Breast epithelium (tissue), 4 donors: ENCODE results near the gene ETNPPL. TPM values are rescaled to one million over a fixed set of nuclear protein-coding genes. Genes with fewer than 3 reads are reported as not detected.

Experiments used
- DNase-seq, 2 donors: peaks; one replicate each; pipeline ENCODE4 v3.0.0-alpha.2; 2019; ENCODE audit warnings: low spot score in 2 of 2
- H3K27ac ChIP-seq, 2 donors: fragments of 200-600 bp; sonication (generic) in 1 of 2; one replicate each; pipeline ENCODE4 v1.5.1; 2016 to 2019; ENCODE audit warnings: mild to moderate bottlenecking in 1 of 2
- H3K27me3 ChIP-seq, 2 donors: fragments of 200-600 bp; sonication (generic) in 1 of 2; one replicate each; pipeline versions ENCODE4 v1.5.1 to v1.6.0; 2017 to 2019; ENCODE audit warnings: control low read depth in 1 of 2, mild to moderate bottlenecking in 1 of 2
- H3K36me3 ChIP-seq: fragments of 200-600 bp; one replicate; pipeline ENCODE4 v1.5.1; 2019
- H3K4me1 ChIP-seq, 2 donors: fragments of 200-600 bp; sonication (generic); one replicate each; pipeline ENCODE4 v1.5.1; 2016 to 2019; ENCODE audit warnings: control low read depth in 1 of 2
- H3K4me3 ChIP-seq, 3 donors: fragments of 200-600 bp; sonication (generic); 1 replicate in 2 of 3; 2 replicates in 1 of 3; pipeline ENCODE4 v1.5.1; 2016 to 2019; ENCODE audit warnings: mild to moderate bottlenecking in 3 of 3, moderate library complexity in 2 of 3
- H3K9me3 ChIP-seq, 2 donors: fragments of 200-600 bp; sonication (generic) in 1 of 2; one replicate each; pipeline ENCODE4 v1.5.1; 2016 to 2019; ENCODE audit warnings: control low read depth in 1 of 2
- CTCF ChIP-seq, 3 donors: fragments of 450-650 bp; IDR thresholded peaks; one replicate each; pipeline ENCODE4 v1.5.1; 2016 to 2017; ENCODE audit warnings: antibody characterized with exemption in 3 of 3, mild to moderate bottlenecking in 3 of 3, moderate library complexity in 3 of 3
- POLR2A ChIP-seq: fragments of 450-650 bp; IDR thresholded peaks from one replicate; pipeline ENCODE4 v1.6.1; 2016; ENCODE audit warnings: antibody characterized with exemption, mild to moderate bottlenecking, moderate library complexity
- POLR2AphosphoS5 ChIP-seq, 3 donors: sonication (generic); formaldehyde crosslinking; IDR thresholded peaks; one replicate each; pipeline ENCODE4 v1.6.1; 2017; ENCODE audit warnings: antibody characterized with exemption in 3 of 3
- intact Hi-C: fragments of 100-400 bp; cut with DNase I; formaldehyde crosslinking; loops from one replicate; pipeline ENCODE4 v1.15.1; 2023; ENCODE audit warnings: low total_unique reads
- total RNA-seq, 3 donors: library from RNA; depleted of rRNA; stranded (reverse); fragments of >200 nt; gene quantifications; one replicate each; pipeline ENCODE4 v1.1.0, GENCODE V29; 2016

ETNPPL gene
- total RNA-seq, 3 donors from 2014 or later = not detected

- Histone ChIP-seq H3K27me3 (no peaks in the 10 kb centered on the region), H3K4me1 (no peaks in the 10 kb centered on the region), H3K4me3 (no peak overlapping the region), H3K36me3 (no peaks in the 10 kb centered on the region), H3K27ac (no peak overlapping the region), H3K9me3 (no peaks in the 10 kb centered on the region)
- intact Hi-C loops = no loop called here
- no peak for DNase-seq
- TF ChIP-seq POLR2AphosphoS5 (IDR thresholded peaks at IDR 0.05) = no peak
- TF ChIP-seq POLR2A = no peak
- no peak for TF ChIP-seq CTCF (IDR thresholded peaks at IDR 0.05)
Observed at GRCh38 chr4:108696160-108696559, 66.7 kb downstream of the ETNPPL start.

GRCh38 chr4:108695062-108695461 is 67.8 kb downstream of the ETNPPL start:
- Histone ChIP-seq H3K36me3 (no peaks in the 10 kb centered on the region), H3K27me3 (no peaks in the 10 kb centered on the region), H3K4me1 (no peaks in the 10 kb centered on the region), H3K4me3 (no peak overlapping the region), H3K27ac (no peak overlapping the region), H3K9me3 (no peaks in the 10 kb centered on the region)
- DNase-seq = no peak
- intact Hi-C loops = no loop called here
- TF ChIP-seq POLR2A (no peak), CTCF (IDR thresholded peaks at IDR 0.05) (no peak), POLR2AphosphoS5 (IDR thresholded peaks at IDR 0.05) (no peak)

- Histone ChIP-seq H3K27ac (no peak overlapping the region), H3K4me1 (no peaks in the 10 kb centered on the region), H3K4me3 (no peak overlapping the region), H3K9me3 (no peaks in the 10 kb centered on the region), H3K27me3 (no peaks in the 10 kb centered on the region), H3K36me3 (no peaks in the 10 kb centered on the region)
- no peak for TF ChIP-seq POLR2AphosphoS5 (IDR thresholded peaks at IDR 0.05)
- no peak for TF ChIP-seq CTCF (IDR thresholded peaks at IDR 0.05)
- no peak for TF ChIP-seq POLR2A
- intact Hi-C loops = no loop called here
- DNase-seq = no peak
Observed at GRCh38 chr4:108694423-108694822, 68.4 kb downstream of the ETNPPL start.

GRCh38 chr4:108693819-108694218 is 69.0 kb downstream of the ETNPPL start:
- DNase-seq = no peak
- intact Hi-C loops = no loop called here
- TF ChIP-seq POLR2A (no peak), POLR2AphosphoS5 (IDR thresholded peaks at IDR 0.05) (no peak)
- Histone ChIP-seq H3K4me1 (no peaks in the 10 kb centered on the region), H3K9me3 (no peaks in the 10 kb centered on the region), H3K27me3 (no peaks in the 10 kb centered on the region), H3K4me3 (no peak overlapping the region), H3K36me3 (no peaks in the 10 kb centered on the region), H3K27ac (no peak overlapping the region)

- TF ChIP-seq CTCF (IDR thresholded peaks at IDR 0.05) = no peak
- no peak for TF ChIP-seq POLR2AphosphoS5 (IDR thresholded peaks at IDR 0.05)
- TF ChIP-seq POLR2A = no peak
- no peak overlapping the region for H3K27ac ChIP-seq
Observed at GRCh38 chr4:108693211-108693610, 69.6 kb downstream of the ETNPPL start.

More at GRCh38 chr4:108693211-108693610, 69.6 kb downstream of the ETNPPL start:
- intact Hi-C loops = no loop called here
- no peak for DNase-seq
- Histone ChIP-seq H3K27me3 (no peaks in the 10 kb centered on the region), H3K36me3 (no peaks in the 10 kb centered on the region), H3K9me3 (no peaks in the 10 kb centered on the region), H3K4me3 (no peak overlapping the region), H3K4me1 (no peaks in the 10 kb centered on the region)

Other genes starting within 250 kb of the ETNPPL start
- 1,000 to 10,000 TPM in 2 of 3 donors, 100 to 1,000 TPM in 1; 907 to 1,723 (median 1,620) TPM for gene RPL34, start 142.5 kb downstream of the ETNPPL start, total RNA-seq
- 10 to 100 TPM; 53.4 to 84.6 (median 63.1) TPM for gene OSTC, start 112.5 kb downstream of the ETNPPL start, total RNA-seq